ENCODE measurements around the gene CEP250. TPM values are rescaled to one million over a fixed set of nuclear protein-coding genes. Genes with fewer than 3 reads are reported as not detected.
"Not testable (repeated sequence)": the region's sequence is repeated elsewhere in the genome, so short reads cannot be mapped to it uniquely, and the experiment has no call there.

The CEP250 gene
- total and polyA plus RNA-seq, 4 donors = 16.2 to 32.5 (median 19.9) TPM

DNA sequence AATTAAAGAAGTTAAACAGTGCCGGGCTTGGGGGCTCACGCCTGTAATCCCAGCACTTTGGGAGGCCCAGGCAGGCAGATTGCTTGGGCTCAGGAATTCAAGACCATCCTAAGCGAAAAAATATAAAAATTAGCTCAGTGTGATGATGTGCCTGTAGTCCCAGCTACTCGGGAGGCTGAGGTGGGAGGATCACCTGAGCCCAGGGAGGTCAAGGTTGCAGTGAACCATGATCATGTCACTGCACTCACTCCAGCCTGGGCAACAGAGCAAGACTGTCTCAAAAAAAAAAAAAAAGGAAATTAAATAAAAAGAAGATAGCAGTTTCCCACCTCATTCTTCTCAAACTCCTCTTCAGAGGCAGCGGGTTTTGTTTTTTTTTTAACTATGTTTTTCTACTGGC lies 62.4 kb downstream of the CEP250 start:
- H3K36me3 ChIP-seq (ENCODE audit: control insufficient read depth in 1 of 2, insufficient read depth in 2 of 2, low read length in 1 of 2); H3K4me1 ChIP-seq (ENCODE audit: control insufficient read depth in 1 of 2, insufficient read depth in 2 of 2, low read length in 2 of 2); intact Hi-C loops (cut with DNase I); DNase-seq; H3K27me3 ChIP-seq (ENCODE audit: control insufficient read depth in 1 of 2, insufficient read depth in 2 of 2, low read length in 1 of 2); H3K9me3 ChIP-seq (ENCODE audit: control insufficient read depth, low read length); H3K27ac ChIP-seq (ENCODE audit: low read depth in 1 of 2, low read length in 2 of 2); ATAC-seq (ENCODE audit: low FRiP score); H3K4me3 ChIP-seq (ENCODE audit: low read length in 2 of 2): not testable (repeated sequence)
- WGBS, 2 donors = 90 to 93% methylated on average over 5 of the region's 5 CpGs

DNA sequence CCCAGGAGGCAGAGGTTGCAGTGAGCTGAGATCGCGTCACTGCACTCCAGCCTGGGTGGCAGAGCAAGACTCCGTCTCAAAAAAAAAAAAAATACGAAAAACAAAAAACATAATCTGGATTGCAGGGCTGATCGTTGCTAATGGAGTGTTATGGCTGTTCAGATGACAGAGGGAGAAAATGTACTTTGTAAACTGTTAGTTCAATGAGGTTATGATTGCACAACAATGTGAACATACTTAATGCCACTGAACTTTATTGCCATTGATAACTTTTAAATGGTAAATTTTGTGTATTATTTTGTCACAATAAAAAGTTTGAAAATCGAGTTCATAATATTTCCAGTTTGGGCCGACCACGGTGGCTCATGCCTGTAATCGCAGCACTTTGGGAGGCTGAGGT lies 63.6 kb downstream of the CEP250 start:
- H3K36me3 ChIP-seq (ENCODE audit: control insufficient read depth in 1 of 2, insufficient read depth in 2 of 2, low read length in 1 of 2) = no peaks in the 10 kb centered on the region
- no peak overlapping the region for H3K27ac ChIP-seq (ENCODE audit: low read depth in 1 of 2, low read length in 2 of 2)
- H3K4me3 ChIP-seq (ENCODE audit: low read length in 2 of 2) = no peak overlapping the region
- ATAC-seq (ENCODE audit: low FRiP score) (no peak), DNase-seq (no peak)
- no peaks in the 10 kb centered on the region for H3K4me1 ChIP-seq (ENCODE audit: control insufficient read depth in 1 of 2, insufficient read depth in 2 of 2, low read length in 2 of 2)
- intact Hi-C loops (cut with DNase I) = no loop called here
- 86 to 88% methylated on average over 9 of the region's 9 CpGs for WGBS, 2 donors
- H3K9me3 ChIP-seq (ENCODE audit: control insufficient read depth, low read length) = no peaks in the 10 kb centered on the region
- H3K27me3 ChIP-seq (ENCODE audit: control insufficient read depth in 1 of 2, insufficient read depth in 2 of 2, low read length in 1 of 2) = no peaks in the 10 kb centered on the region

GRCh38 chr20:35523298-35523888 lies 68.0 kb downstream of the CEP250 start:
- DNase-seq = peak; percentile 44

GRCh38 chr20:35525639-35526038 lies 70.2 kb downstream of the CEP250 start:
- Histone ChIP-seq H3K4me3 (ENCODE audit: low read length in 2 of 2) (no peak overlapping the region), H3K27me3 (ENCODE audit: control insufficient read depth in 1 of 2, insufficient read depth in 2 of 2, low read length in 1 of 2) (no peaks in the 10 kb centered on the region), H3K27ac (ENCODE audit: low read depth in 1 of 2, low read length in 2 of 2) (no peak overlapping the region), H3K36me3 (ENCODE audit: control insufficient read depth in 1 of 2, insufficient read depth in 2 of 2, low read length in 1 of 2) (no peaks in the 10 kb centered on the region), H3K9me3 (ENCODE audit: control insufficient read depth, low read length) (no peaks in the 10 kb centered on the region), H3K4me1 (ENCODE audit: control insufficient read depth in 1 of 2, insufficient read depth in 2 of 2, low read length in 2 of 2) (no peaks in the 10 kb centered on the region)
- WGBS, 2 donors = 98 to 100% methylated on average over 1 of the region's 1 CpG
- DNase-seq = peak; percentile 2 to 19
- intact Hi-C loops (cut with DNase I) = no loop called here
- no peak for ATAC-seq (ENCODE audit: low FRiP score)

More at GRCh38 chr20:35523298-35523888, 68.0 kb downstream of the CEP250 start:
- 75 to 77% methylated on average over 6 of the region's 6 CpGs for WGBS, 2 donors
- no peak for ATAC-seq (ENCODE audit: low FRiP score)
- H3K9me3 ChIP-seq (ENCODE audit: control insufficient read depth, low read length) = no peaks in the 10 kb centered on the region
- H3K36me3 ChIP-seq (ENCODE audit: control insufficient read depth in 1 of 2, insufficient read depth in 2 of 2, low read length in 1 of 2) = no peaks in the 10 kb centered on the region
- H3K27me3 ChIP-seq (ENCODE audit: control insufficient read depth in 1 of 2, insufficient read depth in 2 of 2, low read length in 1 of 2) = no peaks in the 10 kb centered on the region
- no peak overlapping the region for H3K27ac ChIP-seq (ENCODE audit: low read depth in 1 of 2, low read length in 2 of 2)
- H3K4me3 ChIP-seq (ENCODE audit: low read length in 2 of 2) = no peak overlapping the region
- no peaks in the 10 kb centered on the region for H3K4me1 ChIP-seq (ENCODE audit: control insufficient read depth in 1 of 2, insufficient read depth in 2 of 2, low read length in 2 of 2)
- intact Hi-C loops (cut with DNase I) = no loop called here

DNA sequence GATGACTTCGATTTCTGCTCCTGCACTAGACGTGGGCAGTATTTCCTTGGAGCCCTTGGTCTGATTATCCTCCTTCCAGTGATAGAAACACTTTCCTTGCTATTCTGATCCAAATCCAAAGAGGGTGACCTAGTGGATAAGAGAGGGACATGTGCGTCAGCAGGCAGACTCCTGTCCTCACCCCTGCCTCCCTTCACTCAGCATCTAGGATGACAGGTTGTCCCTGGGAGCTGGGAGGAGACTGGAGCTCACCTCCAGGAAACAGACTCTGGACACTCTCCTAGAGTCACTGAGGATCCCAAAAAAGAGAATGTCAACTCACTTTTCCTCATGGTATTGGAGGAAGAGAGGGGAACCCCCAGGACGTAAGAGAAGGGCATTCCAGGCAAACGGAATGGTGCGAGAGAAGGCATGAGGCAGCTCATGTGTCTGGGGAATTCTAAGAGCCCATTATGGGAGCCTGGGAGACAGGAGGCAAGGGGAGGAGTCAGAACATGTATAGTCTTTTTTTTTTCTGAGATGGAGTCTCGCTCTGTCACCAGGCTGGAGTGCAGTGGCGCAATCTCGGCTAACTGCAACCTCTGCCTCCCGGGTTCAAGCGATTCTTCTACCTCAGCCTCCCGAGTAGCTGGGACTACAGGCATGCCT lies 71.8 kb downstream of the CEP250 start:
- H3K4me1 ChIP-seq (ENCODE audit: control insufficient read depth in 1 of 2, insufficient read depth in 2 of 2, low read length in 2 of 2) = no peaks in the 10 kb centered on the region
- H3K27me3 ChIP-seq (ENCODE audit: control insufficient read depth in 1 of 2, insufficient read depth in 2 of 2, low read length in 1 of 2) = no peaks in the 10 kb centered on the region
- H3K36me3 ChIP-seq (ENCODE audit: control insufficient read depth in 1 of 2, insufficient read depth in 2 of 2, low read length in 1 of 2) = no peaks in the 10 kb centered on the region
- intact Hi-C loops (cut with DNase I) = no loop called here
- no peak overlapping the region for H3K27ac ChIP-seq (ENCODE audit: low read depth in 1 of 2, low read length in 2 of 2)
- WGBS, 2 donors = 80 to 81% methylated on average over 12 of the region's 12 CpGs
- no peak overlapping the region for H3K4me3 ChIP-seq (ENCODE audit: low read length in 2 of 2)
- H3K9me3 ChIP-seq (ENCODE audit: control insufficient read depth, low read length) = no peaks in the 10 kb centered on the region
- peak; percentile 4 to 10 for DNase-seq
- no peak for ATAC-seq (ENCODE audit: low FRiP score)

GRCh38 chr20:35529552-35529951 lies 74.2 kb downstream of the CEP250 start, which contains the start of gene C20orf173:
C20orf173 (minus strand) TSS chr20:35529652; CDS start chr20:35529373, 279 bp downstream.
- WGBS, 2 donors = 92 to 94% methylated on average over 2 of the region's 2 CpGs
- H3K36me3 ChIP-seq (ENCODE audit: control insufficient read depth in 1 of 2, insufficient read depth in 2 of 2, low read length in 1 of 2) = no peaks in the 10 kb centered on the region
- no peaks in the 10 kb centered on the region for H3K4me1 ChIP-seq (ENCODE audit: control insufficient read depth in 1 of 2, insufficient read depth in 2 of 2, low read length in 2 of 2)
- H3K27ac ChIP-seq (ENCODE audit: low read depth in 1 of 2, low read length in 2 of 2) = no peak within 1 kb of the TSS
- ATAC-seq (ENCODE audit: low FRiP score) = no peak
- intact Hi-C loops (cut with DNase I) = no loop called here
- no peak for DNase-seq
- H3K9me3 ChIP-seq (ENCODE audit: control insufficient read depth, low read length) = no peaks in the 10 kb centered on the region
- H3K27me3 ChIP-seq (ENCODE audit: control insufficient read depth in 1 of 2, insufficient read depth in 2 of 2, low read length in 1 of 2) = no peaks in the 10 kb centered on the region
- H3K4me3 ChIP-seq (ENCODE audit: low read length in 2 of 2) = no peak within 1 kb of the TSS

DNA sequence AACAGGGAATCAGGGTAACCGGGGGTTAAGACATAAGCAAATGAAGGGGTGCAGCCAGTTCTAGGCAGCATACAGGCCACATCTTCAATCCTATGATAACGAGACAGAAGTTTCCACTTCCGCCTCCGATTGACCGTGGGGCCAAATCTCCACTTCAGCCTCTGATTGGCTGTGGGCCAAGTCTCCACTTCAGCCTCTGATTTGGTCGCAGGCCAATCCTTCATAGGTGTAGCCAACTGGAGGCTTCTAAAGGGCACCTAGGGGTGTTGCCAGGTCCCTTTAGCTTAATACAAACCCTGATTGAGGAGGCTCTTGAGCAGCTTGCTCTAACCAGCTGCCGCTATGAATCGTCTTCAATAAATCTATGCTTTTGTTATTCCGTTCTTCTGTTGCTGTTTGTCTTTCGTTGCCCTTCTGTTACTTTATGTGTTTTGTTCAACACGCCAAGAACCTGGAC lies 84.4 kb downstream of the CEP250 start:
- Histone ChIP-seq H3K27me3 (ENCODE audit: control insufficient read depth in 1 of 2, insufficient read depth in 2 of 2, low read length in 1 of 2) (no peaks in the 10 kb centered on the region), H3K4me3 (ENCODE audit: low read length in 2 of 2) (no peak overlapping the region), H3K36me3 (ENCODE audit: control insufficient read depth in 1 of 2, insufficient read depth in 2 of 2, low read length in 1 of 2) (peaks cover 0 to 3% of the 10 kb centered on the region in 2 donors), H3K27ac (ENCODE audit: low read depth in 1 of 2, low read length in 2 of 2) (no peak overlapping the region), H3K4me1 (ENCODE audit: control insufficient read depth in 1 of 2, insufficient read depth in 2 of 2, low read length in 2 of 2) (no peaks in the 10 kb centered on the region), H3K9me3 (ENCODE audit: control insufficient read depth, low read length) (no peaks in the 10 kb centered on the region)
- ATAC-seq (ENCODE audit: low FRiP score) = no peak
- intact Hi-C loops (cut with DNase I) = loop anchor here in 1 of 2 donors (5.0 kb wide), 1 partner anchor 513 kb away; no protein-coding TSS in a partner anchor
- 54% methylated on average over 11 of the region's 11 CpGs for WGBS, 2 donors
- DNase-seq = peak; percentile 40 to 45

DNA sequence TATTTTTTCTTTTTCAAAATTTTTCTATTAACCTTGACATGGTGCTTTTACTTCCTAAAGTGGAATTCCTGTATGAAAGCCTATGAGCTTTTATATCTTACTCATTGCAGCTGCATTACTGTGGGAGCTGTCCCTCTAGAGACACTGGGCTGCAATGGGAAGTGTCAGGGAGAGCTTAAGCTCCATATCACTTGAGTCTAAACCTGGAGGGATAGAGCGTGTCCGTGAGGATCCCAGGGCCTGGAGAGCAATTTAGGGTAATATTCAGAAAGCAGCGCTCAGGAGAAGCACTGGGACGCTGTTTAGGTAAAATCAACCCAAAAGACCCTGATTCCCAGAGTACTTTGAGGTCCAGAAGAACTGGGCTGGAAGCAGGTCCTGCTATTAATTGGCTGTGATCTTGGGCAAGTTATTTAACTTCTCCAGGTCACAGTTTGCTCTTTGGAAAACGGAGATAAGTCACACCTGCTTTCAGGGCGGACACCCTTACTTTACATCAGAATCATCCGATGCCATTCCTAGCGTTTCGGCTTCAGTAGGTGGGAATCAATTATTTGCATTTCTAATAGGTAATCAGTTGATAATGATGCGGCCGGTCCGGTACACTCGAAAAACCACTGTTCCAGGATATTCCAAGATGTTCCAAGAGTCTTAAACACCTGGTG lies 85.9 kb downstream of the CEP250 start:
- H3K27ac ChIP-seq (ENCODE audit: low read depth in 1 of 2, low read length in 2 of 2) = no peak overlapping the region

More for the DNA sequence above, 85.9 kb downstream of the CEP250 start:
- 20 to 22% methylated on average over 13 of the region's 13 CpGs for WGBS, 2 donors
- intact Hi-C loops (cut with DNase I) = loop anchor here in 1 of 2 donors (5.0 kb wide), 1 partner anchor 511 kb away; no protein-coding TSS in a partner anchor
- Histone ChIP-seq H3K4me3 (ENCODE audit: low read length in 2 of 2) (peak overlapping the region in 1 of 2 donors; percentile 77), H3K9me3 (ENCODE audit: control insufficient read depth, low read length) (no peaks in the 10 kb centered on the region), H3K4me1 (ENCODE audit: control insufficient read depth in 1 of 2, insufficient read depth in 2 of 2, low read length in 2 of 2) (no peaks in the 10 kb centered on the region), H3K27me3 (ENCODE audit: control insufficient read depth in 1 of 2, insufficient read depth in 2 of 2, low read length in 1 of 2) (no peaks in the 10 kb centered on the region), H3K36me3 (ENCODE audit: control insufficient read depth in 1 of 2, insufficient read depth in 2 of 2, low read length in 1 of 2) (peaks cover 0 to 3% of the 10 kb centered on the region in 2 donors)
- no peak for ATAC-seq (ENCODE audit: low FRiP score)
- no peak for DNase-seq

All from aorta (tissue), 5 donors.